Measurements from ENCODE around the gene KATNB1.
"Not testable (repeated sequence)": the region's sequence is repeated elsewhere in the genome, so short reads cannot be mapped to it uniquely, and the experiment has no call there.

Gene KATNB1

DNA sequence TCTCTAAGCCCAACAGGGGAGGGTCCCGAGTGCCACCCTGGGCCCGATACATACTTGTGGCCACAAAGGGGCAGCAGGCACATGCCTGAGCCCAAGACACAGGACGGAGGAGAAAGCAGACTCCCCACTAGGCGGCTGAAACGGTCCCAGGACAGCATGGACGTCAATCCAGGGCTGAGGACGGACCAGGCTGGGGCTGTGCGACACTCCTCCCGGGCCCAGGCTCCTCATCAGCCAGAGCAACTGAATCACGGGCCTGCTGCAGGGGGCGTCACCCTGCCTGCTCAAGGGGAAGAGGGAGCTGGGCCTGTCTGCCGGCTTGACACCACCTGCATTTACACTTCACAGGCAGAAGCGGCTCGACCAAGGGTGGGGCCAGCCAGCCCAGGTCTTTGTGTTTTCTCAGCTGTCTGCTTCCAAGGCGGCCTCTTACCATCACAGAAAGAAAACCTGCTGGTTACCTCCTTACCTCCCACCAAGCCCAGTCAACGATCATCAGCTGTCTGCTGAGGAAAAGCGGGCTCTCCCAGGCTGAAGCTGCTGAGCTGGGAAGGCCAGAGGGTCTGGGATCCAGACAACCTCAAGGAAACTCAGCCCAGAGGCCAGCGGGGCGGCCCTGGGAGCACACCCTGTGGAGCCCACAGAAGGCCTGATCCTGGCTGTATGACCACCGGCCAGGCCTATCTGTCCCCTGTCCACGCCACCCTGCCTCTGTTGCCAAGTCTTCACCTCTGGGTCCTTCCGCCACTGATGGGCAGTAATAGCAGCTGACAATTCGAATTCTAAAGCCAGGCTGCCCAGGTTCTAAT lies 40.3 kb downstream of the KATNB1 start:
- no peak for DNase-seq

DNA sequence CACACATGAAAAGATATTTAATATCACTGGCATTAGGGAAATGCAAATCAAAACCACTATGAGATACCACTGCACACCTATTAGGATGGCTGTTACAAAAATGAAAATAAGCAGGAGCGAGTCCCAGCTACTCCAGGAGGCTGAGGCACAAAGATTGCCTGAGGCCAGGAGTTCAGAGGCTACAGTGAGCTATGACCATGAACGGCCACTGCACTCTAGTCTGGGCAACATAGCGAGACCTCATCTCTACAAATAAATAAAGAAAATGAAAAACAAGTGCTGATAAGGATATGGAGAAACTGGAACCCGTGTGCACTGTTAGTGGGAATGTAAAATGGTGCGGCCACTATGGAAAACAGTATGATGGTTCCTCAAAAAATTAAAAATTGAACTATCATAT lies 43.1 kb downstream of the KATNB1 start:
- DNase-seq, result no peak

DNA sequence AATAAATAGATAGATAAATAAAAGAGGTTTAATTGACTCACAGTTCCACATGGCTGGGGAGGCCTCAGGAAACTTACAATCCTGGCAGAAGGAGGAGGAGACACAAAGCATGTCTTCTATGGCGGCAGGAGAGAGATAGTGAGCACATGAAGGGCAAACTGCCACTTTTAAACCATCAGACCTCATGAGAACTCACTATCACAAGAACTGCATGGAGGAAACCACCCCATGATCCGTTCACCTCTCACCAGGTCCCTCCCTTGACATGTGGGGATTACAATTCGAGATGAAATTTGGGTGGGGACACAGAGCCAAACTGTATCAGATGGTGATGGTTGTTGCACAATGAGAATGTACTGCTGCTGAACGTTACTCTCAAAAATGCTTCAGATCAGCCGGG lies 44.3 kb downstream of the KATNB1 start:
- DNase-seq, result not testable (repeated sequence)

DNA sequence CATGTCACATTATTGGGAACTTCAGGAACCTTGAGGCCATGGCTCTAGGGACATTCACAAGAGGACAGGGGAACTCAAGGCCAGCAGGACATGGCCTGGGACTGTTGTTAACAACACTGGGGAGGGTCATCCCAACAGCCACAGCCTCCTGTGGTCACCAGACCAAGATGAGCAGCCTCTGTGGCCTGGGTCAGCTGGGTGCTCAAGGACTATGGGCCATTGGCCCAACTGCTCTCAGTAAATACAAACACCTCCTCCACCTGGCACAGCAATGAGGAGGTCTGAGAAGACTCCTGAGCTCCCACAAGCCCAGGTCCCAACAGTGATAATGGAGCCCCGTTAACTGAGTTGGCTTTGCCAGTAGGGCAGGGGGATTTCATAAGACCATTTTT lies 45.8 kb downstream of the KATNB1 start:
- DNase-seq, result no peak

DNA sequence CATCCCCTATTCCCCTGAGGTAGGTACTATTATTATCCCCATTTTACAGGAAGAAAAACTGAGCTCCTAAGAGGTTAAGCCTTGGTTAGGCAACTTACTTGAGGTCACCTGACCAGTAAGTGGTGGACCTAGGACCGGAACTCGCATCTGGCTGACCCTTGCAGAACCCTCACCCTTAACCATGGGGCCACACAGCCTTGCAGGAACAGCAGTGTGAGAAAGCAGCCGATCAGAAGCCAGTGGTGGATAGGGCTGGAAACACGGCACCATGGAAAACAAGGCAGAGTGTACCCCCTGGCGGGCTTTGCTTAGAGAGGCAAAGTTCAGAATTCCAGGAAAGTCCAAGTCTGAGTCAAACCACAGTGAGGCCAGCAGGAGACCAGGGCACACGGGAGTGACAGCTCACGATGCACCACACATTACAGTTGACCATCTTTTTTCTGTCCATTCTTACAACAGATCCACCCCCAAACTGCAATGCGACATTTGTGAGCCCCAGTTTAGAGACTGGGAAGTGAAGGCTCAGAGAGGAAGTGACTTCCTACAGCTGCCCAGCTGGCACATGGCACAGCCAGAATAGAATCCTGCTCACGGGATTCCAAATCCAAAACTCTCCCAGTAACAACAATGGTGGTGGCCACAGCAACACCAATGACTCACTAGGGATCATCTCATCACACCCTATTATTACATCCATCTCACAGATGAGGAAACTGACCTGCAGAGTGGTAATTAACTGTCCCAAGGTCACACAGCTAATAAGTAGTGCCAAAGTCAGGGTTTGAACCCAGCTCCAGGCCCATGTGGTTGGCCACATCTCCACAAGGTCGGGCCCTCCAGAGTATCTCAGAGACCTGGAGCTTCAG lies 46.4 kb downstream of the KATNB1 start:
- no peak for DNase-seq

DNA sequence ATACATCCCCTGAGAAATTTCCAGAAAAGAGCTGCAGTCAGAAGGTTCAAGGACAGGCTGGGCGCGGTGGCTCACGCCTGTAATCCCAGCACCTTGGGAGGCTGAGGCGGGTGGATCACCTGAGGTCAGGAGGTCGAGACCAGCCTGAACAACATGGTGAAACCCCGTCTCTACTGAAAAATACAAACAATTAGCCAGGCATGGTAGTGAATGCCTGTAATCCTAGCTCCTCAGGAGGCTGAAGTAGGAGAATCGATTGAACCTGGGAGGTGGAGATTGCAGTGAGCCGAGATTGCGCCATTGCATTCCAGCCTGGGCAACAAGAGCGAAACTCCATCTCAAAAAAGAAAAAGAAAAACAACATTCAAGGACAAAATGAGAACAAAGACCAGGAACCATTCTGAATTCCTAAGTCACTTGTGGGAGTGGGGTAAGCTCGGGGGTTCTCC lies 47.1 kb downstream of the KATNB1 start:
- DNase-seq, result not testable (repeated sequence)

DNA sequence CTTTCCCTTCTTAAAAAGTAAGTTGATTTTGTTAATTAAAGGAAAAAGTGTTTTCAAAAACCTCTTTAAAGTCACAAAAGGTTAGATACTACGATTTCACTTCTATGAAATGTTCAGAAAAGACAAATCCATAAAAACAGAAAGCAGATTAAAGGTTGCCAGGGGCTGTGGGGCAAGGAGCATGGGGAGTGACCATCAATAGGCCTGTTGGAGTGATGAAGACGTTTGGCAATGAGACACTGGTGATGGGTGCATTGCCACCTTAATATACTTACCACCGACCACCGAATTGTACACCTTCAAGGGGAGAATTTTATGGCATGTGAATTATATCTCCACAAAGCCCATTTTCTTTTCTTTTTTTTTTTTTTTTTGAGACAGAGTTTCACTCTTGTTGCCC lies 47.5 kb downstream of the KATNB1 start:
- no peak for DNase-seq

DNA sequence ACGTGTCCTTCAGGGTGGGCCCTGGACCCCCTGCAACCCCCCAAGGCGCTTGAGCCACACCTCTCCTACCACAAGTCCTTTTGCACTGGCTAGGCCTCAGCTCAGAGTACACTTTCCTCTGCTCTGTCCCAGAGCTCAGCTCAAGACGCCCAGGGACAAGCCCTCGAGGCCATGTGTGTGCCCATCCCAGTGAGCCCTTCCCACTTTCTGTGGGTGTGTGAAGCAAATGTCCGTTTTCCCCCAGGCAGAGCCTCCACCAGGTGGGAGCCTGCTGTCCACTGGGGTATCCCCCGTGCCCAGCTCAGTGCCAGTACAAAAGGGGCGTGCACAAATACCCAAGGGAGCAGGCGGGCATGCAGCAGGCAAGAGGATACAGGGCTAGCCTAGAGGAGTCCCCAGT lies 48.3 kb downstream of the KATNB1 start:
- no peak for DNase-seq

DNA sequence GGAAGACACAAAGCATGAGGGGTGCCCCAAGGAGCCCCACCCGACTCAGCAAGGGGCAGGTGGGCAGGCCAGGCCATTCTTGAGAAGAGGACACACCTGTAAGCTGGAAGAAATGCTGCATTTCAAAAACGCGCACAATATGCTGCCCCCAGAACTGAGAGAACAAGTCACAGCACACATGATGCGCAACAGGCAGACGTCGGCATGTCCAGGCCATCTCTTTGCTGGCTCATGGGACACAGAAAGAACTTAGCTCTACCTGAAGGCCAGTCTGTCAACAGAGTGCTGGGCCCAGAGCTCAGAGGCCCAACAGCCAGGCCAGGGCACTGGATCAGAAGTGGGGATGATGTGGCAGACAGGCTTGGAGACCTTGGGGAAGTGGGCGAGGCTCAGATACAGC lies 48.8 kb downstream of the KATNB1 start:
- no peak for DNase-seq

DNA sequence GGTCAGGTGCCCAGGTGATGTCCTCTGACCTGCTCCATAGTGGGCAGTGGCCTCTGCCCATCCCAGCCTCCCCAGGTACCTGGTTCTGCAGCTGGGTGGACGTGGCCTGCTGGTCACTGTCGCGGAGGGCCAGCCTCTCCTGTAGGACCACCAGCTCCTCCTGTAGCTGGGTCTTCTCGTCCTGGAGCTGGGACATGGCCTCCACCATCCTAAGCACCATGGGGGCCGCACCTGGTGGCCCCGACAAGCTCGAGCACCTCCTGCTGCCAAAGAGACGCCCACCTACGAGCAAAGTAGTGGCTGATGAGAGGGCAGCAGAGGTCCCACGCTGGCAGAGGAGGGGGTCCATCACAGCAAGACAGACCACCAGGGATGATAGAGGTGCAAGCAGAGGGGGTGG lies 49.8 kb downstream of the KATNB1 start:
- DNase-seq, result no peak

DNA sequence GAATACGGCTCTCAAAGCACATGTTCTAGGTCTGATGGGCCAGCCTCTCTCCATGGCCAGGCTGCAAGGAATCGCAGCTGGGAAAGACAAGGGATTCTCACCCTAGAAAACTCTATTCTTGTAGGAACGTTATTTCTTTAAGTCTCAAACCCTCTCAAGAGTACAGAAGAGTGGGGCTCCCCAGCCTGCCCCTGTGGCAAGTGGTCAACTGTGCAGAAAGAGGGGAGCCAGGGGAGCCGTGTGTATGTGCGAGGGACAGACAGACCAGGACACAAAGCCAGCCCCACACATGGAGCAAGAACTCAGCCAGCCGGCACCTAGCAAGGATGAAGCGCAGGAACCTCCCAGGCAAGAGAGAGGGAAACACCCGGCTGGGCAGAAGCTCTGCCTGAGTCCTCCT lies 50.4 kb downstream of the KATNB1 start:
- no peak for DNase-seq

DNA sequence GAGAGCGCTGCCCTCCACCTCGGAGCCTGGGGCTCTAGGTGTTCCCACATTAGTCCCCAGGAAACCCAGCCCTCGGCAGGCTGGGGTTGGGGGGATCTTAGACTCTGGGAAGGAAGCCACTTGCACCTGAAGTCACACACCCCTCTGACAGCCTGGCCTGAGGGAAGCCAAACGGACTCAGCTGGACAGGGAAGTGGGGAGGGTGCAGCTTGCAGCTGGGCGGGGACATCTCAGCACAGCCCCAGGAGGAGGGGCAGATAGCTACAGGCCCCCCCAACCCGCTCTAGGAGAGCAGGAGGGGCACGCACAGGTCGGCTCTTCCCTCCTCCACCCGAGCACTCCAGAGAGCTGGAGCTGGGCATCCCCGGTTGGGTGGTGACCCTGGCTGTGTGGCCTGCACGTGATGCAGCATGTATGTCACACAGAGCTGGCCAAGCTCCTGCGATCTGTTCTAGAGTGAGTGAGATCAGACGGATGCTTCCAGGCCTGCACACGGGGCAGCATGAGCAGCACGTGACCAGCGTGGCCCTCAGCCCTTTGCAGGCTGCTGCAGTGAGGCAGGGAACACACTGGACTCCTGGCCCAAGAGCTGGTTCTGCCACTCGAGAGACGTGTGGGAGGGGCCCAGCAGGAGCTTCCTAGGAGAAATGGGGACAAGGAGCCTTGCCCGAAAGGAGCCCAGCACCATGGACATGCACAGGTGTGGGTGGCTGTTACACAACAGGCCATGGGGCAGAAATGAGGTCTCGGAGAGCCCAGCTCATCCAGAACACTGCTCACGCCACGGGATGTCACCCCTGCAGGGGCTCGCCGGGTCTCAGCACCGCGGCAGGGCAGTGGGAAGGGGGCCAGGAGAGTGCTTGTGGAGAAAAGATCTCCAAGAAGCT lies 51.3 kb downstream of the KATNB1 start:
- DNase-seq, result no peak

DNA sequence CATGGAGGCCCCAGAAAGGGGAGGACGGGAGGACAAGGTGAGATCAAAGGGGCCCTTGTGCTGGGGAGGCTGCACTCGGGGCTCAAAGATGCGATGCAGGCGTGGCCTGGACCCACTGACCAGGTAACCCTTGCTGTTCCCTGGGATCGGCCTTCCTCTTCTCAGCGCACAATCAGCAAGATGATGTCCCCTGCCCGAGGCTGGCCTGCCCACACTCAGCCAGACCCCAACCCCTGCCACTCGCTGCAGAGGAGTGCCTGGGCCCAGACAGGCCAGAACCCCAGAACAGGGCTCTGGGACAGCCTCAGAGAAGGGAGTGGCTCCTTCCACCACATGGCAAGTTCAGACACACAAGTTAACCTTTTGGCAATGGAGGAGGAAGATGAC lies 51.9 kb downstream of the KATNB1 start:
- DNase-seq, result no peak

DNA sequence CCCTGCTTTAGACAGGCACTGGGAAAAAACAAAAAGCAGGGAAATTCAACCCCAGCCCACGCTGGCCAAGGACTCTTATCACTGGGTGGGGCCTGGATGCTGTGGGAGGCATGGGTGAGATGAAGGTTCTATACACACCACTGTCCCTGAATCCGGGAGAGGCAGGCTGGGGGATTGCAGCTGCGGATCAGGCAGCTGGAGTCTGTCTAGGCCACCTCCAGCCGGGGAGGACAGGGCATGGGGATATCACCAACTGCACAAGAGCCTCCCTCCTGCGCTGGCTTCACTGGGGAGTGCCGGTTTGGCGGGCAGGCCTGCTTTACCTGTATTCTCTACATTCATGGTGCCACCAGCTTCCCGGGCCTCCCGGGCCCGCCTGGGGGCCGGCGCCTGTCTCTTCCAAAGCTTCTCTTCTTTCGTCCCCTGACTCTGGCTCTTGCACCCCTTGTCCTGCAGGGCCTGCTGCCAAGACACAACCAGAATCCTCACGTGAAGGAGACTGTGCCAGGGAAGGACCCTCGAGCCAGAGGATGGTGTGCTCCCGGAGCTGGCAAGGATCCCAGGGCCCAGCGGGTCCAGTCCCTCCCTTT lies 52.8 kb downstream of the KATNB1 start:
- no peak for DNase-seq

DNA sequence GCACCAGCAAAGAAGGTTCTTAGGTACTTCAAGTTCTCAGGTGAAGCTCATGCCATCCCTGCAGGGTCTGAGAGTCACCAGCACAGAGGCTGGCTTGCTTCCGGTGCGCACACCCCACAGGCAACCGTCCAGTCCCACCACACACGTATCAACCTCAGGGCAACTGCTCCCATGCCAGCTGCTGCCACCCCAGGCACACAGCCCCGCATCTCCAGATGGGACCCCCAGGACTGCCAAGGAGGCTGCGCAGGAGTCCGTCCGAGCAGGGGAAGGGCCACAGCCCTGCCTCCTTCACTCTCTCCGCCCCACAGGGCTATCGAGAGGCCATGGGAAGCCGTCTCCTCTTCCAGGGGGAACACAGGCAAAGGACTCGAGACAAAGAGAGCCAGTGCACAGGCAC lies 53.4 kb downstream of the KATNB1 start:
- DNase-seq, result no peak

DNA sequence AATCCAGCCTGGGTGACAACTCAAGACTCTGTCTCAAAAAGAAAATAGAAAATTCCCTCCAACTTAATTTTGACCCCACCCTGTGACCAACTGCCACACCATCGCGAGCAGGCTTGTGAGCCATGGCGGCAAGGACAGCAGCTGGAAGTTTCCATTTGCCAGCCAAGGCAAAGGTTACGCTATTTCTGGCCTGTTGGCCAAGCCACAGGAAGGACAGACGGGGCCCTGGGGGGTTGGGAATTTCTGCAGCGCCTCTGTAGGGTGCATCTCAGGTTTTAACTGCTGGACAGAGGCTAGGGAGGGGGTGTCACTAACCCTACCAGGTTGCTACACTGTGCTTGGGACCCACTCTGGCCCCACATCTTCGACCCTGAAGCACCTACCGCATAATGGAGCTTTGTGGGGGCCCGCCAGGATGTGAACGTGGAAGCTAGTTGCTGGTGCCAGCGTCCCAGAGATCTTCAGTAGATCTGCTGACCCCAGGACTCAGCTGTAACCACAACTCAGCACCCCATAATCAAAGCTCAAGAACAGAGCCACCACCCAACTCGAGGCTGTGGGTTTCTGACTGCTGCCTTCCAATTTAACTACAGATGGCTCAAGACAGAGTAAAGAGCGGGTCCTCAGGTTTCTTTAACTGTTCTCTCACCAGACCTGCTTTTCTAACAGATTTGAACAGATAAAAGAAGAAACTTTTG lies 55.8 kb downstream of the KATNB1 start:
- DNase-seq, result no peak

DNA sequence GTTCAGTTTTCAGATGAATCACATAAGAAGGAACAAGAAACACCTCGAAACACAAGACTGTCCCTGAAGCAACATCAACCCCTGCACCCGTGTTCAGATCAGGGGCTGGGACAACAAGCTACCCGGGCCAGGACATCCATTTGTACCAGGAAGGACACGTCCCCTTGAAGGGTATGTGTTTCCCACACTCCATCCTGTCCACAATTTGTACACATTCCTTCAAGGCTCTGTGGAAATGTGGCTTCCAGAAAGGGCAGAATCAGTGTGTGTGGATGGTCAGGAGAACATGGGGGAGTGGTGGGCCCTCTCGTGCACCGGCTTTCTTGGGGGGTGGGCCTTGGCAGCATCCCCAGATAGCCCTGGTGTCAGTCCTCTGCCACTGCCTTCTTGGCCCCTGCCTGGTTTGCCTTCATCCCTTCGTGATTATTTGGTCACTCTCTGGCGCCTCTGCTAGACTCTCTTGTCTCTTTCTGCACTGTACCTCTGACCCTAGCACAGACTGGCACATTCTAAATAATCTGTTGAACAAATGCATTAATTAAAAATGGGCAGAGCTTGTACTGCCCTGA lies 56.4 kb downstream of the KATNB1 start:
- no peak for DNase-seq

DNA sequence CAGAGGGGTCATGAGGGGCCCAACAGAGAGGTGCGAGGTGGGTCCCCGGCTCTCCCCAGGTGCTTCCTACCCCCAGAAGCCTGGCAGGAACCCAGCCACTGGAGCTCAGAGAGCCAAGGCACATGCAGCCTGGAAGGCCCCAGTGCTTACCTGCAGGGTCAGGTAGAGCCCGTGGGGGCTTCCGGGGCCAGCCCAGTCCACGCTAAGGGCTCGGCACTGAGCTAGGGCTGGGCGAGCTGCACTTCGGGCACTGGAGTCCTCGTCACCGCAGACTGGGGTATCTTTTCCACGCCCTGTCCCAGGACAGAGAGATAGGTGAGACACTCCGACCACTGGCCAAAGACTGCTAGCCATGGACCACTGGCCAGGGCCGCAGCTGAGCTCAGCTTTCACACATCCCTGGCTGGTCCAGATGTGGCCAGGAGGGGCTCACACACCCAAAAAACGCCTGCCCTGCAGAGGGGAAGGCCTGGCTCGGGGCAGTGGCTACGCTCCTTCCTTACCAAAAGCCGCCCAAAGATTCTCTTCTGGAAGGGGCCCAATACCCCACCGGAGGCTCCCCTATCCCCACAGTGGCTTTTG lies 59.4 kb downstream of the KATNB1 start:
- no peak for DNase-seq

DNA sequence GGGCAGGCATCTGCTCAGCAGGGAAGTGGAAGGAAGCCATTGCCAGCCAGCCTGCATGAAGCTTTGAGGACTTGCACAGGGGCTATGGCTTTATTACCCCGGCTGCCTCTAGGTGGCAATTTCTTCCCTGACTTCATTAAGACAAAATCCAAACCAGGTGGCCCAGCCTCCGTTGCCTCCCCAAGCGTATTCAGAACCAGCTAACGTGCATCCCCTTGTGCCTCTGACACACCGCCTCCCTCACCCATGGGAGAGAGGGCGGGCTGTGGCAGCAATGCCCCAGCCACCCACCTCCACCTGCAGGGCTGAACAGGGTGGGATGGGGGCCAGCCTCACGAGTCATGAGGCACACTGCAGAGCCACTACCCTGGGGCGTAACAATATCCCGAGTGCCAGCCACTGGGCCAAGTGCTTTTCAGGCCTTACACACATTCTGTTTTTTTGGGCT lies 59.9 kb downstream of the KATNB1 start:
- peak; percentile 41 for DNase-seq

DNA sequence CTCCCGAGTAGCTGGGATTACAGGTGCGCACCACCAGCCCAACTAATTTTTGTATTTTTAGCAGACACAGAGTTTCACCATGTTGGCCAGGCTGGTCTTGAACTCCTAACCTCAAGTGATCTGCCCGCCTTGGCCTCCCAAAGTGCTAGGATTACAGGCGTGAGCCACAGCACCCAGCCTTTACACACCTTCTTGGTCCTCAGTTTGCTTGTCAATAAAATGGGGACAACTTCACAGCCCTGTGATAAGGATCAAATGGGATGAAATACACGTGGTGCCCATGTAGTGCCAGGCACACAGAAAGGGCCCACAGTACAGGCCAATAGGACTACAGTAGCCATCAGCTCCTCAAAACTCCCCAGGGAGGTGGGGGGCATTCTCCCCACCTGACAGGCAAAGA lies 60.4 kb downstream of the KATNB1 start:
- not testable (repeated sequence) for DNase-seq

DNA sequence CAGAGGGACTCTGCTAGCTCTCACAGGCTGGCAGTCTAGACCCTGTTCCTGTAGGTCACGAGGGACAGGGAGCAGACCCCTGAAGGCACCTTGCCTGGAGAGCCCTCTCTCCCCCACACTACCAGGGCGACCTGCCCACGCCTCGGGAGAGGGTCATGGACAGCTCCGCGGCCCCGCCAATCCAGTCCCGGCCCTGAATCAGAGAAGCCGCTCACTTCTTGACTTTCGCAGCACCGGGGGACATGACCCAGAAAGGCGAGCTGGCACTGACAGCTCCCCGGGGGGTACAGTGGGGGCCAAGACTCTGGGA lies 61.6 kb downstream of the KATNB1 start:
- no peak for DNase-seq
